SK-N-SH (cell line): Measurements from ENCODE around the gene FAM236A. TPM values are rescaled to one million over a fixed set of nuclear protein-coding genes. Genes with fewer than 3 reads are reported as not detected.
"Not testable (repeated sequence)": the region's sequence is repeated elsewhere in the genome, so short reads cannot be mapped to it uniquely, and the experiment has no call there.

ENCODE experiments used
- CTCF ChIA-PET: fragments of 300-600, 350-600 bp; formaldehyde crosslinking; extraction: SDS; loops from one replicate; lab custom pipeline; 2021; lab: Yijun Ruan, JAX
- POLR2A ChIA-PET: fragments of 350-600 bp; sonication (Branson Sonifier 250); formaldehyde crosslinking; extraction: SDS; loops from one replicate; lab custom pipeline; 2020; ENCODE audit warnings: antibody characterized with exemption, inconsistent platforms; lab: Yijun Ruan, JAX
- DNase-seq: peaks from one replicate; pipeline ENCODE4 v3.0.0; 2012
- H2AFZ ChIP-seq: fragments of 200-600 bp; sonication (generic); 2 replicates; pipeline ENCODE4 v1.8.1; 2016; ENCODE audit warnings: antibody characterized with exemption, mild to moderate bottlenecking, low read depth
- H3F3A ChIP-seq: fragments of 200-600 bp; sonication (generic); replicated peaks from 2 replicates; pipeline ENCODE3; 2016; ENCODE audit warnings: antibody characterized with exemption, mild to moderate bottlenecking; ENCODE audit not compliant: insufficient read depth
- H3K27ac ChIP-seq, 2 experiments: fragments of 200-500 bp in 1 of 2; fragments of 200-600 bp in 1 of 2; sonication (Bioruptor generic) in 1 of 2; sonication (generic), shearing (Covaris generic) in 1 of 2; 2 replicates each; pipeline versions ENCODE4 v1.5.1 to v1.6.1; 2014 to 2016; ENCODE audit warnings: low read depth in 2 of 2, inconsistent platforms in 1 of 2, low read length in 1 of 2, mild to moderate bottlenecking in 1 of 2, mixed read lengths in 1 of 2
- H3K27me3 ChIP-seq: fragments of 200-600 bp; sonication (generic), shearing (Covaris generic); 2 replicates; pipeline ENCODE4 v1.6.1; 2016; ENCODE audit warnings: mixed run types; ENCODE audit not compliant: insufficient read depth
- H3K36me3 ChIP-seq, 2 experiments: fragments of 200-500 bp in 1 of 2; fragments of 200-600 bp in 1 of 2; sonication (Bioruptor generic) in 1 of 2; sonication (generic) in 1 of 2; replicated peaks in 1 of 2; 2 replicates each; pipeline versions ENCODE3 to v1.5.1; 2014 to 2016; ENCODE audit warnings: low read length in 1 of 2, mild to moderate bottlenecking in 1 of 2; ENCODE audit not compliant: insufficient read depth in 2 of 2, control insufficient read depth in 1 of 2
- H3K4me1 ChIP-seq, 2 experiments: fragments of 200-500 bp in 1 of 2; fragments of 200-600 bp in 1 of 2; sonication (Bioruptor generic) in 1 of 2; sonication (generic), shearing (Covaris generic) in 1 of 2; 2 replicates each; pipeline versions ENCODE4 v1.5.1 to v1.6.1; 2014 to 2016; ENCODE audit warnings: low read depth in 1 of 2, low read length in 1 of 2, mixed run types in 1 of 2; ENCODE audit not compliant: insufficient read depth in 2 of 2, control insufficient read depth in 1 of 2
- H3K4me2 ChIP-seq: fragments of 200-600 bp; sonication (generic), shearing (Covaris generic); 2 replicates; pipeline ENCODE4 v1.6.1; 2017; ENCODE audit warnings: mixed run types
- H3K4me3 ChIP-seq, 2 experiments: fragments of 200-500 bp in 1 of 2; fragments of 200-600 bp in 1 of 2; sonication (Bioruptor generic) in 1 of 2; sonication (generic), shearing (Covaris generic) in 1 of 2; 2 replicates each; pipeline versions ENCODE4 v1.5.1 to v1.8.1; 2014 to 2016; ENCODE audit warnings: low read depth in 2 of 2, inconsistent platforms in 1 of 2, low read length in 1 of 2, mild to moderate bottlenecking in 1 of 2, mixed read lengths in 1 of 2, moderate library complexity in 1 of 2
- H3K79me2 ChIP-seq: fragments of 200-600 bp; sonication (generic); 2 replicates; pipeline ENCODE4 v1.8.1; 2017; ENCODE audit warnings: mild to moderate bottlenecking; ENCODE audit not compliant: insufficient read depth
- H3K9ac ChIP-seq: fragments of 200-600 bp; sonication (generic); 2 replicates; pipeline ENCODE4 v1.6.1; 2017; ENCODE audit warnings: mixed run types
- H3K9me2 ChIP-seq: fragments of 200-600 bp; sonication (generic); 2 replicates; pipeline ENCODE4 v1.6.1; 2017; ENCODE audit warnings: mixed run types
- H3K9me3 ChIP-seq: fragments of 200-600 bp; sonication (generic); 2 replicates; pipeline ENCODE4 v1.6.1; 2017; ENCODE audit warnings: mixed run types, mild to moderate bottlenecking, moderate library complexity
- H4K20me1 ChIP-seq: fragments of 200-600 bp; sonication (generic); 2 replicates; pipeline ENCODE4 v1.6.1; 2017; ENCODE audit warnings: mild to moderate bottlenecking, mixed run types; ENCODE audit not compliant: insufficient read depth
- WGBS: methylation state at CpG from one replicate; pipeline ENCODE4 v1.1.6; 2017; ENCODE audit warnings: low lambda C conversion rate; 5-methylcytosine and 5-hydroxymethylcytosine counted together
- polyA plus RNA-seq, 3 experiments: library from polyadenylated mRNA; depleted of rRNA; stranded (reverse); fragments of >200 nt; gene quantifications; 2 replicates each; pipeline ENCODE4 v1.2.3, GENCODE V29; 2012

The FAM236A gene
- polyA plus RNA-seq, 1 of the 3 experiments (the other 2 are of a cell fraction), result not detected

DNA sequence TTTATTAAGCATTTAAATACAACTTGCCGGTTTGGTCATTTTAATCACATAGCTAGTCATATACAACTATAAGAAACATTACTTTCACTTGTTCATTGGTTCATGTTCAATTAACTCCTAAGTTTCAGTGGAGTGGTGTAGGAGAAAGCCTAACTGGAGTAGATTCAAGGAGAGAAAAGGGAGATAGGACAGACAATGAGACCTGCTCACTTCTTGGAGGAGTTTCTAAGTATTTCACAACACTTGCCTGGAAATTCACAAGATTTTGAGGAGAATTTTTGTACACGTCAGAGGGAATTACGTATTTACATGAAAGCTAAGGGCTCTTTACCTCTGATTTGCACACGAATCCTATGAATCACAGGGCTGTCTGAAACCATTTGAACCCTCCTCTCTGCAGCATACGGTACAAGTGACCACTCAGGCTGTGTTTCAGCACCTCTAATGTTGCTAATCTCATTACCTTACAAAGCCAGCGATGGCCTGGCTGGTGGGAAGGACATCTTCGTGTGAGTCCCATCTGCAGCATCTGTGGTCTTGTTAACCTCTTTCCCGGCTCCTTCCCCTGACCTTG is 1.0 kb upstream of the FAM236A start:
- CTCF ChIA-PET, H2AFZ ChIP-seq, H3K9me3 ChIP-seq, H4K20me1 ChIP-seq, H3K9me2 ChIP-seq, H3K36me3 ChIP-seq, DNase-seq, H3K4me3 ChIP-seq, H3K4me1 ChIP-seq, H3K27me3 ChIP-seq, H3K79me2 ChIP-seq, H3K4me2 ChIP-seq, H3K9ac ChIP-seq, H3K27ac ChIP-seq, H3F3A ChIP-seq, POLR2A ChIA-PET: not testable (repeated sequence)
- WGBS, result no CpG with 5 or more reads among the region's 8 CpGs

GRCh38 chrX:72942272-72942671 is 4.3 kb downstream of the FAM236A start:
- H3K9me2 ChIP-seq, POLR2A ChIA-PET, H3K4me1 ChIP-seq, DNase-seq, H3K79me2 ChIP-seq, H2AFZ ChIP-seq, H3K9me3 ChIP-seq, H3K27me3 ChIP-seq, H3K4me2 ChIP-seq, H4K20me1 ChIP-seq, CTCF ChIA-PET, H3K9ac ChIP-seq, H3K4me3 ChIP-seq, H3F3A ChIP-seq, H3K27ac ChIP-seq, H3K36me3 ChIP-seq: not testable (repeated sequence)
- no CpG with 5 or more reads among the region's 6 CpGs for WGBS

DNA sequence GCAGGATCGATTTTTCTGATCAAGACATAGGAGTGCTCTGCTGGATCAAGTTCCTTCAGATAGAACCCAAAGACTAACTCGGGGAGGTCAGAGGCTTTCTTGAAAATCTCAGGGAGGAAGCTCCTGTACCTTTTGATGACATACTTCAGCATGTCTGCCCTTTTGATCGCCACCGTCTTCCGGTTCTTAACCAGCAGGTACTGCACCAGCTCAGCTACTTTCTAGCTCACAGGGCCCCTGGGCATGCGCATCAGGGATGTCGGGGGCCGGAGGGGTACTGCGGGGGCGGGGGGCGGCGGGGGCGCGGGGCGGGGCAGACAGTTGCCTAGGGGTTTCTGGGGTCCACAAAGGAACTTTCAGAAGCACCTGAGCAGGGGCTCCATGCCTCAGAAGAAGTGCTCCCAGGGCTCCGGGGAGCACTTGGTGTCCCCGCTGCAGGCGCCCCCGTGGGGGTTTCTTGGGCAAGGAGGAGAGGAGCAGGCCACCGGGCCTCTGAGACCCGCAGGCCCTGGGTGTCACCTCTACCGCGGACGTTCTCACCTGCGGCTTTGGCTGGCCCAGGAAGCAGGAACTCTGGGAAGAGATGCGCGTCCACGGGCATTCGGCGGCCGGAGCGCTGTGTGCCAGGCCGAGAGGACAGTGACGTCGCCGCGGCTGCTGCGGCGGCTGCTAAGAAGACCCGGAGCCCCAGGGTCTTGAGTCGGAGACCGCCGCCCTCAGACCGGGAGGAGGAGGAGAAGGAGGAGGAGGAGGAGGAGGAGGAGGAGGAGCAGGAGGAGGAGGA is 5.2 kb downstream of the FAM236A start:
- POLR2A ChIA-PET, H3K36me3 ChIP-seq, H3F3A ChIP-seq, H3K79me2 ChIP-seq, H3K9me3 ChIP-seq, H3K4me1 ChIP-seq, H3K27ac ChIP-seq, DNase-seq, H3K4me3 ChIP-seq, H3K27me3 ChIP-seq, H3K9me2 ChIP-seq, CTCF ChIA-PET, H4K20me1 ChIP-seq, H3K9ac ChIP-seq, H3K4me2 ChIP-seq, H2AFZ ChIP-seq: not testable (repeated sequence)
- WGBS, result no CpG with 5 or more reads among the region's 44 CpGs

- H3F3A ChIP-seq, H3K79me2 ChIP-seq, H3K27ac ChIP-seq, H3K9me2 ChIP-seq, H3K27me3 ChIP-seq, H3K4me1 ChIP-seq, H4K20me1 ChIP-seq, H3K36me3 ChIP-seq, H3K9me3 ChIP-seq, H3K4me2 ChIP-seq, POLR2A ChIA-PET, H3K9ac ChIP-seq, H3K4me3 ChIP-seq, DNase-seq, H2AFZ ChIP-seq, CTCF ChIA-PET: not testable (repeated sequence)
- WGBS, result no CpG with 5 or more reads among the region's 15 CpGs
These were observed 5.8 kb downstream of the FAM236A start, which contains the start of gene DMRTC1 for GRCh38 chrX:72943819-72944169. TSS of gene DMRTC1 (minus strand) at chrX:72943837. CDS start at chrX:72875694, 68,143 bp downstream.

- H3K9me2 ChIP-seq, H4K20me1 ChIP-seq, H3F3A ChIP-seq, POLR2A ChIA-PET, H2AFZ ChIP-seq, H3K9ac ChIP-seq, H3K36me3 ChIP-seq, H3K27me3 ChIP-seq, DNase-seq, H3K4me1 ChIP-seq, H3K9me3 ChIP-seq, H3K27ac ChIP-seq, CTCF ChIA-PET, H3K4me3 ChIP-seq, H3K79me2 ChIP-seq, H3K4me2 ChIP-seq: not testable (repeated sequence)
- no CpG with 5 or more reads among the region's 9 CpGs for WGBS
These were observed 22.0 kb downstream of the FAM236A start for GRCh38 chrX:72959971-72960370.

DNA sequence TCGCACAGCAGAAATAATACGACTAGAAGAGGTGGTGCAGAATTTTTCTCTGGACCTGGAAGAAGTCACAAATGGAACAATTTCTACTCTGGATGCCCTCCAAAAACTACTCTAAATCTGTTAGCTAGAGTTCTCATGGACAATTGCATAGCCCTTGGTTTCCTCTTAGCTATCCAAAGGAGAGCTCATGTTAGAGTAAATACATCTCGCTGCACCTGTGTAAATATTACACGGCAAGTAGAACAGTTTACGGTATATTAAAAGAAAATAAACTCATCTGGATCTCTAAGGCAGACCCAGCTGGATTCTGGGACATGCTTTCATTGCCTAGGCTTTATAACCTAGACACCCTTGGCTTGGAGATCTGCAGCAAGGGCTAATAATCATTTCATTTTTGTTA is 33.9 kb downstream of the FAM236A start:
- H3K4me2 ChIP-seq, H3K9me2 ChIP-seq, H3K4me3 ChIP-seq, H4K20me1 ChIP-seq, H3K27ac ChIP-seq, DNase-seq, POLR2A ChIA-PET, H2AFZ ChIP-seq, H3F3A ChIP-seq, H3K9ac ChIP-seq, H3K36me3 ChIP-seq, H3K27me3 ChIP-seq, CTCF ChIA-PET, H3K4me1 ChIP-seq, H3K9me3 ChIP-seq, H3K79me2 ChIP-seq: not testable (repeated sequence)
- WGBS, result no CpG with 5 or more reads among the region's 5 CpGs
